Measurements from ENCODE around the gene POU2F3. TPM values are rescaled to one million over a fixed set of nuclear protein-coding genes. Genes with fewer than 3 reads are reported as not detected.
A peak's percentile ranks its signal among the peaks of the same experiment; 100 is the strongest.

Gene POU2F3
- total and polyA plus RNA-seq, 2 experiments from 2014 or later = not detected

- no peak overlapping the region for H3K27ac ChIP-seq
- no peaks in the 10 kb centered on the region for H3K9me2 ChIP-seq (replicated peaks; ENCODE audit: insufficient read depth)
- WGBS (ENCODE audit: low lambda C conversion rate, missing lambda C conversion rate) = 90% methylated on average over 7 of the region's 7 CpGs
- no peak overlapping the region for H2AFZ ChIP-seq
- no peak for DNase-seq (ENCODE audit: low spot score)
- H3K9me3 ChIP-seq (ENCODE audit: low read depth) = no peaks in the 10 kb centered on the region
- no peak overlapping the region for H3K4me2 ChIP-seq
- H3K4me3 ChIP-seq = no peak overlapping the region
- H3K4me1 ChIP-seq (ENCODE audit: insufficient read depth) = no peaks in the 10 kb centered on the region
- no peak for TF ChIP-seq CTCF (IDR thresholded peaks at IDR 0.05; ENCODE audit: poor library complexity)
- no peak for TF ChIP-seq EZH2 (IDR thresholded peaks at IDR 0.05; ENCODE audit: borderline replicate concordance)
- no peak for TF ChIP-seq EZH2phosphoT487 (IDR thresholded peaks at IDR 0.05; ENCODE audit: low read depth, severe bottlenecking, unreplicated experiment)
- no peaks in the 10 kb centered on the region for H3K79me2 ChIP-seq
- H4K20me1 ChIP-seq (ENCODE audit: insufficient read depth, poor library complexity, severe bottlenecking) = no peaks in the 10 kb centered on the region
- no peaks in the 10 kb centered on the region for H3K27me3 ChIP-seq
- H3K36me3 ChIP-seq (replicated peaks; ENCODE audit: insufficient read depth, low read depth) = no peaks in the 10 kb centered on the region
Measured at GRCh38 chr11:120308081-120308480, 68.1 kb downstream of the POU2F3 start.

GRCh38 chr11:120310870-120311269 lies 70.9 kb downstream of the POU2F3 start:
- Histone ChIP-seq H3K4me3 (no peak overlapping the region), H2AFZ (no peak overlapping the region), H3K27ac (no peak overlapping the region), H3K27me3 (no peaks in the 10 kb centered on the region), H3K9me3 (ENCODE audit: low read depth) (no peaks in the 10 kb centered on the region), H3K4me1 (ENCODE audit: insufficient read depth) (no peaks in the 10 kb centered on the region), H3K9me2 (replicated peaks; ENCODE audit: insufficient read depth) (no peaks in the 10 kb centered on the region), H4K20me1 (ENCODE audit: insufficient read depth, poor library complexity, severe bottlenecking) (no peaks in the 10 kb centered on the region), H3K4me2 (no peak overlapping the region), H3K36me3 (replicated peaks; ENCODE audit: insufficient read depth, low read depth) (no peaks in the 10 kb centered on the region), H3K79me2 (no peaks in the 10 kb centered on the region)
- TF ChIP-seq EZH2 (IDR thresholded peaks at IDR 0.05; ENCODE audit: borderline replicate concordance) = no peak
- no peak for TF ChIP-seq EZH2phosphoT487 (IDR thresholded peaks at IDR 0.05; ENCODE audit: low read depth, severe bottlenecking, unreplicated experiment)
- no peak for TF ChIP-seq CTCF (IDR thresholded peaks at IDR 0.05; ENCODE audit: poor library complexity)
- WGBS (ENCODE audit: low lambda C conversion rate, missing lambda C conversion rate) = 46% methylated on average over 3 of the region's 3 CpGs
- DNase-seq (ENCODE audit: low spot score) = peak; percentile 46

GRCh38 chr11:120314861-120315260 lies 74.9 kb downstream of the POU2F3 start:
- no peaks in the 10 kb centered on the region for H3K79me2 ChIP-seq
- H2AFZ ChIP-seq = no peak overlapping the region
- H3K4me3 ChIP-seq = no peak overlapping the region
- peaks cover 7% of the 10 kb centered on the region for H3K4me1 ChIP-seq (ENCODE audit: insufficient read depth)
- no peak for TF ChIP-seq CTCF (IDR thresholded peaks at IDR 0.05; ENCODE audit: poor library complexity)
- TF ChIP-seq EZH2phosphoT487 (IDR thresholded peaks at IDR 0.05; ENCODE audit: low read depth, severe bottlenecking, unreplicated experiment) = no peak
- TF ChIP-seq EZH2 (IDR thresholded peaks at IDR 0.05; ENCODE audit: borderline replicate concordance) = no peak
- no peak overlapping the region for H3K4me2 ChIP-seq
- no peaks in the 10 kb centered on the region for H3K9me3 ChIP-seq (ENCODE audit: low read depth)
- WGBS (ENCODE audit: low lambda C conversion rate, missing lambda C conversion rate) = 73% methylated on average over 3 of the region's 3 CpGs
- no peak for DNase-seq (ENCODE audit: low spot score)
- no peaks in the 10 kb centered on the region for H3K36me3 ChIP-seq (replicated peaks; ENCODE audit: insufficient read depth, low read depth)
- no peaks in the 10 kb centered on the region for H4K20me1 ChIP-seq (ENCODE audit: insufficient read depth, poor library complexity, severe bottlenecking)
- no peaks in the 10 kb centered on the region for H3K27me3 ChIP-seq
- H3K9me2 ChIP-seq (replicated peaks; ENCODE audit: insufficient read depth) = no peaks in the 10 kb centered on the region
- no peak overlapping the region for H3K27ac ChIP-seq
